ENCODE measurements around the gene MUC13.

- no peak for TF ChIP-seq CTCF (IDR thresholded peaks at IDR 0.05)
- TF ChIP-seq EZH2 (IDR thresholded peaks at IDR 0.05), result no peak
Observed at GRCh38 chr3:124895756-124896155, 38.8 kb downstream of the MUC13 start.

Measured in neural progenitor cell (in vitro differentiated cells).